BLaER1 (cell line): Measurements from ENCODE around the gene MRGPRF.

Experiments used
- H3K27ac ChIP-seq: shearing (Covaris generic); formaldehyde crosslinking; 2 replicates; pipeline ENCODE4 v1.8.1; 2022
- H3K27me3 ChIP-seq: shearing (Covaris generic); formaldehyde crosslinking; 2 replicates; pipeline ENCODE4 v1.8.1; 2022
- H3K36me3 ChIP-seq: shearing (Covaris generic); formaldehyde crosslinking; 2 replicates; pipeline ENCODE4 v1.8.1; 2022
- H3K4me1 ChIP-seq: shearing (Covaris generic); formaldehyde crosslinking; 2 replicates; pipeline ENCODE4 v1.8.1; 2022
- H3K4me2 ChIP-seq: shearing (Covaris generic); formaldehyde crosslinking; 2 replicates; pipeline ENCODE4 v1.8.1; 2022
- H3K4me3 ChIP-seq: shearing (Covaris generic); formaldehyde crosslinking; 2 replicates; pipeline ENCODE4 v1.8.1; 2022
- H3K9ac ChIP-seq: shearing (Covaris generic); formaldehyde crosslinking; 2 replicates; pipeline ENCODE4 v1.8.1; 2022
- H3K9me3 ChIP-seq: shearing (Covaris generic); formaldehyde crosslinking; 2 replicates; pipeline ENCODE4 v1.8.1; 2022
- H4K20me1 ChIP-seq: shearing (Covaris generic); formaldehyde crosslinking; 2 replicates; pipeline ENCODE4 v1.8.1; 2022
- Cebpa-rat ChIP-seq: shearing (Covaris generic); IDR thresholded peaks from 2 replicates; pipeline ENCODE4 v1.8.1; 2022

Gene MRGPRF

DNA sequence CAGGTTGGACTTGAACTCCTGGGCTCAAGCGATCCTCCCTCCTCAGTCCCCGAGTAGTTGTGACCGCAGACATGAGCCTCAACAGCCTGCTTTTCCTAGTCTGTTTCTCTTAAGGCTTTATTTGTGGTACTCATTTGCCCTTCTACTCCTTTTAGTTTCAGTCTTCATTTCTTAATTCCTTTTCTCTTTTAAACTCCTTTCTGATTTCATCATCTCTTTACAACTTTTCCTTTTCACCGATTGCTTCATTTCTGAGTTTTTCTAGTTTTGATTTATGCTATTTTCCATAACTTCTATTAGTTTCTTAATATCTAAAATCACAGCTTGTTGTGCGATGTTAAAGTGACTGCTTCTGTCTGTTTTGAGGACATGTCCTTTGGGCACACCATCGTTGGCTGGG is 17.3 kb upstream of the MRGPRF start:
- Histone ChIP-seq H3K9me3 (no peaks in the 10 kb centered on the region), H3K4me3 (no peak overlapping the region), H3K27ac (no peak overlapping the region), H3K36me3 (no peaks in the 10 kb centered on the region), H4K20me1 (no peaks in the 10 kb centered on the region), H3K9ac (no peak overlapping the region), H3K4me2 (peak overlapping the region; percentile 37), H3K27me3 (no peaks in the 10 kb centered on the region), H3K4me1 (peaks cover 32% of the 10 kb centered on the region)
- TF ChIP-seq Cebpa-rat: no peak

DNA sequence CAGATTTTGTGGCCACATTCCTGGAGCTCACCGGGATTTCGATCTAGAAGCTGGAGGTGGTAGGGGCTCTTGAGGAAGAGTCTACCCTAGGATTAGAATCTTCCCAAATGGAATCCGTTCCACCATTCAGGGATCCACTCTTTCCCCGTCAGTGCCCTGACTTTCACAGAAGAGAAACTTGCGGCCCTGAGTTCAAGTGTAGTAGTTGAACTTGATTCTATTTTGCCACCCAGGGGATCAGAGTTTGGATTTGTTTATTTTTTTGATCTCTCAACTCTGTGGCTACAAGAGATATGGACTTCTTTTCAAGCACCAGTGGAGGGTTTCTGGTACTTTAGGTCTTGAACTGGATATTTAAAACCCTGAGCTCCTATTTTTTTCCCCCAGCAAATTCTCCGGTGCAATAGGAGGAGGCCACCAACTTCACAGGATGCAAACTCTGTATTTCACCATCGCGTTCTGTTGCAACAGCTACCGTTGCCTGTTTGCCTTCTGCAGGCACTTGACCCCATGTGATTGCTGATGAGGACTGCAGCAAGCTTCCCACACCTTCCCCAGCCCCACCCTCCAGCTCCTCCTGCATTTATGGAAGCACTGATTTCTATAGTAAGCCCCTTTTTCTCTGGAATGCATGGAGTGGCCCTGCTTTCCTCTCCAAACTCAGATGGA is 14.8 kb upstream of the MRGPRF start:
- Histone ChIP-seq H3K4me1 (peaks cover 14% of the 10 kb centered on the region), H4K20me1 (no peaks in the 10 kb centered on the region), H3K27me3 (no peaks in the 10 kb centered on the region), H3K27ac (no peak overlapping the region), H3K9ac (no peak overlapping the region), H3K36me3 (no peaks in the 10 kb centered on the region), H3K9me3 (no peaks in the 10 kb centered on the region), H3K4me2 (no peak overlapping the region), H3K4me3 (no peak overlapping the region)
- no peak for TF ChIP-seq Cebpa-rat

GRCh38 chr11:69024509-69024908 is 11.5 kb upstream of the MRGPRF start:
- no peak overlapping the region for H3K27ac ChIP-seq
- no peak overlapping the region for H3K4me3 ChIP-seq
- no peak overlapping the region for H3K9ac ChIP-seq
- H3K4me2 ChIP-seq: no peak overlapping the region
- H3K4me1 ChIP-seq: peaks cover 2% of the 10 kb centered on the region
- no peaks in the 10 kb centered on the region for H3K36me3 ChIP-seq
- no peaks in the 10 kb centered on the region for H3K9me3 ChIP-seq
- TF ChIP-seq Cebpa-rat: no peak
- H4K20me1 ChIP-seq: no peaks in the 10 kb centered on the region
- H3K27me3 ChIP-seq: no peaks in the 10 kb centered on the region

GRCh38 chr11:69022260-69022659 is 9.2 kb upstream of the MRGPRF start:
- Histone ChIP-seq H3K36me3 (no peaks in the 10 kb centered on the region), H3K27ac (no peak overlapping the region), H3K27me3 (no peaks in the 10 kb centered on the region), H3K4me1 (peaks cover 12% of the 10 kb centered on the region), H3K4me3 (no peak overlapping the region), H3K9me3 (no peaks in the 10 kb centered on the region), H3K4me2 (no peak overlapping the region), H3K9ac (no peak overlapping the region), H4K20me1 (no peaks in the 10 kb centered on the region)
- no peak for TF ChIP-seq Cebpa-rat

DNA sequence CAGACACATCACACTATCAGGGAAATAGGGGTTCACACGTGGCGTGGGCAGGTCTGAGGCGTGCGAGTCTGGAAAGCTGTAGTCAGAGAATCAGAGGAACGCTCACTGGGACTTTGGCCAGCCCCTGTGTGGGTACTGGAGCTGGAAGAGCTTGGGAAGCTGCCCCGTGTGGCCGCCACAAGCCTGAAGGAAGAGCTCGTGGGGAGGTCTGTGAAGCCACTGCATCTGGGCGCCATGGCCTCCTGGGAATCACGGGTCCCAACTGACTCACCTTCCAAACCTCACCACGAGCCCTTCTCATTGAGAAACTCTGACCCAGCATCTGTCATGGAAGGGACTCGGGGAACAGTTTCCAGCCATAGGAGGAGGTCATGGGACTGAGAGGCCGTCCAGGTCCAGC is 5.9 kb upstream of the MRGPRF start:
- H3K4me1 ChIP-seq: peaks cover 12% of the 10 kb centered on the region
- H3K36me3 ChIP-seq: no peaks in the 10 kb centered on the region
- no peak overlapping the region for H3K9ac ChIP-seq
- peak overlapping the region; percentile 23; the same call in 1 of the 2 replicates for H3K4me2 ChIP-seq
- peaks cover 8% of the 10 kb centered on the region for H3K27me3 ChIP-seq
- no peak overlapping the region for H3K4me3 ChIP-seq
- no peak for TF ChIP-seq Cebpa-rat
- no peaks in the 10 kb centered on the region for H3K9me3 ChIP-seq
- H3K27ac ChIP-seq: no peak overlapping the region
- no peaks in the 10 kb centered on the region for H4K20me1 ChIP-seq

DNA sequence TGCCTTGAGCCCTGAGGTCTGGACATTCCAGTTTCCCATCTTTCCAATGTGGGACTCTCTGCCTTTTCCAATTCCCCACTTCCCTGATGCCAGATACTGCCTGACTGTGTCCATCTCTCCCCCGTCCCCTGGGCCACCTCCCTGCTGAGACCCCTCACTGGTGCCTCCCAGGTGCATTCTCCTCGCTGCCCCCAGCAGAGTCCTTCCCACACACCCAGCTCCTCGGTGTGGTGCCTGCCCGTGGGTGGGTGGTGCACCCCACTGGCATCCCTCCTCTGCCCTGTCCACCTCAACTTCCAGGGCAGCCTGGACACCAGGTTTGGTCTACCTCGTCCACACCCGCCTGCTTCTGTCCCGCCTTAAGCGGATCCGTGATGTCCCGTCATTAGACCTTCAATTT is 4.9 kb upstream of the MRGPRF start:
- H3K4me1 ChIP-seq: peaks cover 12% of the 10 kb centered on the region
- TF ChIP-seq Cebpa-rat: no peak
- H3K4me3 ChIP-seq: no peak overlapping the region
- H3K27ac ChIP-seq: no peak overlapping the region
- H3K27me3 ChIP-seq: peaks cover 18% of the 10 kb centered on the region
- H3K9ac ChIP-seq: no peak overlapping the region
- H3K4me2 ChIP-seq: no peak overlapping the region
- H3K36me3 ChIP-seq: no peaks in the 10 kb centered on the region
- no peaks in the 10 kb centered on the region for H4K20me1 ChIP-seq
- no peaks in the 10 kb centered on the region for H3K9me3 ChIP-seq

GRCh38 chr11:69014898-69015549 is 2.0 kb upstream of the MRGPRF start:
- Histone ChIP-seq H3K36me3 (no peaks in the 10 kb centered on the region), H3K4me3 (no peak overlapping the region), H3K4me1 (peaks cover 24% of the 10 kb centered on the region), H3K9me3 (no peaks in the 10 kb centered on the region), H3K9ac (no peak overlapping the region), H3K4me2 (no peak overlapping the region), H4K20me1 (peaks cover 6% of the 10 kb centered on the region; the same call in 1 of the 2 replicates), H3K27me3 (peaks cover 47% of the 10 kb centered on the region), H3K27ac (no peak overlapping the region)
- no peak for TF ChIP-seq Cebpa-rat

DNA sequence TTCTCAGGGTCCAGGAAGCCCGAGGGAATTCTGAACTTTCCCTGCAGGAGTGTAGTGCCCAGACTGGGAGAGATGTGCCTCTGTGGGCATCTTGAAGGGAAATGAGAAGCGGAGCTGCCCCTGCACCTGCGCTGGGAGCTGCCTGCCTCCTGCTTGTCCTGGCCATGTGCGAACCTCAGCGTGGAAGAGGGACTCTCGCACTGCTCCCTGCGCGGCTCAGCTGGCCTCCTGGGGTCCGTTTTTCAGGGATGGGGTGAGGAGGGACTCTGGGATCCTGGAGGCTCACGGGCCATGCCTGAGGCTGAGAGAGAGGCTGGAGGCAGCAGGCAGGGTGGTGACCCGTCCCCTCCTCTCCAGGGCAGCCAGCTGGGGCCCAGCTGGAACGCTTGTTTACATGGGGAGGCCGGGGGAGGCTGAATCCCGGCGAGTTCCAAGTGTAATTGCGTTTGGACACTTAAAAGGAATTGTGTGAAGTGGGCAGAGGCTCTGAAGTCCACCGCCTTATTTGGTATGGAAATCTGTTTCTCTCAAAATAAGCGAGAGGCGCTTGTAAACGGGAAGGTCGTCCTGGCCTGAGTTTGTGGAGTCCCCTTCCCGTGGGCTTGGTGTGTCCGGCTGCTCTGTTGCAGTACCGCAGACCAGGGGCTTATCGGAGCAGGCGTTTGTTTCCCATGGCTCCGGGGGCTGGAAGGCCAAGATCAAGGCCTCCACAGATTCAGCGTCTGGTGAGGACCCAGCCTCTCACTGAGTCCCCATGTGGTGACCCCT is 1.2 kb upstream of the MRGPRF start:
- H3K4me1 ChIP-seq: peaks cover 20% of the 10 kb centered on the region
- H3K4me2 ChIP-seq: no peak overlapping the region
- no peak for TF ChIP-seq Cebpa-rat
- no peaks in the 10 kb centered on the region for H3K36me3 ChIP-seq
- H3K4me3 ChIP-seq: no peak overlapping the region
- no peak overlapping the region for H3K9ac ChIP-seq
- peaks cover 50% of the 10 kb centered on the region for H3K27me3 ChIP-seq
- H3K9me3 ChIP-seq: no peaks in the 10 kb centered on the region
- no peak overlapping the region for H3K27ac ChIP-seq
- H4K20me1 ChIP-seq: peaks cover 6% of the 10 kb centered on the region; the same call in 1 of the 2 replicates

GRCh38 chr11:69012092-69013008 is 696 bp downstream of the MRGPRF start:
- Histone ChIP-seq H3K27me3 (peaks cover 54% of the 10 kb centered on the region), H4K20me1 (peaks cover 6% of the 10 kb centered on the region; the same call in 1 of the 2 replicates), H3K27ac (no peak overlapping the region), H3K36me3 (no peaks in the 10 kb centered on the region), H3K4me3 (no peak overlapping the region), H3K4me1 (peaks cover 12% of the 10 kb centered on the region), H3K4me2 (no peak overlapping the region), H3K9ac (no peak overlapping the region), H3K9me3 (no peaks in the 10 kb centered on the region)
- no peak for TF ChIP-seq Cebpa-rat
